Measurements from ENCODE around the gene RXFP4. TPM values are rescaled to one million over a fixed set of nuclear protein-coding genes. Genes with fewer than 3 reads are reported as not detected.

Gene RXFP4
- total RNA-seq, 1 experiment from 2014 or later, result not detected

- Histone ChIP-seq H4K8ac (replicated peaks; ENCODE audit: insufficient read length, low read depth, low read length) (no peak overlapping the region), H3K9me3 (ENCODE audit: control insufficient read depth, low read depth, low read length) (no peaks in the 10 kb centered on the region), H2AFZ (ENCODE audit: low read length) (no peak overlapping the region), H2AK5ac (ENCODE audit: insufficient read length, low read length) (no peak overlapping the region), H3K4me2 (ENCODE audit: insufficient read depth, insufficient read length, low read length) (no peak overlapping the region), H3K14ac (ENCODE audit: insufficient read depth, low read length) (no peak overlapping the region), H3T11ph (ENCODE audit: low read length) (no peak overlapping the region), H2BK5ac (ENCODE audit: insufficient read length, low read length) (no peak overlapping the region), H3K56ac (ENCODE audit: insufficient read length, low read depth, low read length) (no peak overlapping the region), H3K23me2 (ENCODE audit: insufficient read length, low read depth, low read length, poor library complexity, severe bottlenecking) (no peaks in the 10 kb centered on the region), H3K18ac (ENCODE audit: insufficient read length, low read depth, low read length) (no peak overlapping the region), H3K23ac (ENCODE audit: insufficient read length, low read depth, low read length) (no peak overlapping the region), H2BK120ac (ENCODE audit: low read depth, low read length, poor library complexity, severe bottlenecking) (no peak overlapping the region), H3K79me2 (ENCODE audit: insufficient read depth, low read length) (peaks cover 5% of the 10 kb centered on the region), H2BK12ac (ENCODE audit: insufficient read length, low read depth, low read length) (no peak overlapping the region), H4K20me1 (ENCODE audit: control insufficient read depth, insufficient read depth, insufficient read length) (peaks cover 3% of the 10 kb centered on the region), H3K4me1 (ENCODE audit: insufficient read depth, low read length) (peaks cover 18% of the 10 kb centered on the region), H4K91ac (ENCODE audit: insufficient read length, low read depth, low read length) (no peak overlapping the region), H2BK15ac (ENCODE audit: low read depth, low read length) (no peak overlapping the region), H3K9ac (ENCODE audit: extremely low read depth, insufficient read length, low read length) (no peak overlapping the region), H4K5ac (ENCODE audit: insufficient read length, low read depth, low read length) (no peak overlapping the region), H3K4ac (ENCODE audit: low read depth, low read length) (no peak overlapping the region), H2BK20ac (ENCODE audit: low read depth, low read length, poor library complexity, severe bottlenecking) (no peak overlapping the region), H3K27ac (ENCODE audit: insufficient read length, low read depth, low read length) (no peak overlapping the region), H3K79me1 (ENCODE audit: insufficient read depth, low read depth, low read length, poor library complexity, severe bottlenecking) (no peaks in the 10 kb centered on the region), H3K27me3 (ENCODE audit: insufficient read depth, low read length) (no peaks in the 10 kb centered on the region)
- peaks cover 43 to 77% (median 76%) of the 10 kb centered on the region in 3 experiments for H3K36me3 Mint-ChIP-seq (ENCODE audit: insufficient read depth in 1 of 3, low read depth in 3 of 3)
- H3K4me1 Mint-ChIP-seq, result peaks cover 37 to 51% of the 10 kb centered on the region in 2 experiments
- H3K27ac Mint-ChIP-seq, result peak overlapping the region; percentile 83 to 96 (median 87); a peak in 5 of 7 replicates
- H3K27me3 Mint-ChIP-seq (ENCODE audit: low read depth), result no peaks in the 10 kb centered on the region
- H3K9me3 Mint-ChIP-seq, result no peaks in the 10 kb centered on the region
- DNase-seq, result no peak
- TF ChIP-seq CTCF (conservative IDR thresholded peaks at IDR 0.05), result no peak
- no CpG with 5 or more reads among the region's 7 CpGs for WGBS (ENCODE audit: extremely low coverage, insufficient read length, low lambda C conversion rate)
- H3K4me3 Mint-ChIP-seq, result no peak overlapping the region
These were observed 25.3 kb downstream of the RXFP4 start for GRCh38 chr1:155966750-155967149.
